Fibroblast of skin of left biceps (primary cell): ENCODE measurements around the gene RBM33.

Source experiments
- DNase-seq, 2 experiments: peaks; one replicate each; pipeline ENCODE4 v3.0.0-alpha.2; 2013; ENCODE audit warnings: low read depth in 2 of 2

RBM33 gene

GRCh38 chr7:155766966-155767916, 122.8 kb downstream of the RBM33 start:
- no peak for DNase-seq

GRCh38 chr7:155769701-155770100, 125.2 kb downstream of the RBM33 start:
- peak; percentile 23 to 37 for DNase-seq

- DNase-seq: no peak
These were observed 125.8 kb downstream of the RBM33 start for GRCh38 chr7:155770241-155770640.

GRCh38 chr7:155773531-155773930, 129.1 kb downstream of the RBM33 start:
- DNase-seq: no peak

- DNase-seq: no peak
These were observed 130.5 kb downstream of the RBM33 start for GRCh38 chr7:155774947-155775346.

- no peak for DNase-seq
These were observed 131.2 kb downstream of the RBM33 start for GRCh38 chr7:155775691-155776090.

GRCh38 chr7:155776606-155777005, 132.1 kb downstream of the RBM33 start:
- no peak for DNase-seq

- no peak for DNase-seq
These were observed 133.9 kb downstream of the RBM33 start for GRCh38 chr7:155778349-155778748.

GRCh38 chr7:155780884-155781283, 136.4 kb downstream of the RBM33 start:
- DNase-seq: no peak

GRCh38 chr7:155781433-155781832, 137.0 kb downstream of the RBM33 start:
- no peak for DNase-seq

GRCh38 chr7:155782466-155782865, 138.0 kb downstream of the RBM33 start:
- no peak for DNase-seq

GRCh38 chr7:155785536-155785935, 141.1 kb downstream of the RBM33 start:
- DNase-seq: no peak

- DNase-seq: no peak
These were observed 142.0 kb downstream of the RBM33 start for GRCh38 chr7:155786491-155786890.

GRCh38 chr7:155787171-155787851, 142.8 kb downstream of the RBM33 start:
- DNase-seq: no peak

- no peak for DNase-seq
These were observed 144.1 kb downstream of the RBM33 start for GRCh38 chr7:155788616-155789000.

- no peak for DNase-seq
These were observed 144.7 kb downstream of the RBM33 start for GRCh38 chr7:155789001-155789725.

- DNase-seq: no peak
These were observed 146.2 kb downstream of the RBM33 start for GRCh38 chr7:155790666-155791065.

- DNase-seq: no peak
These were observed 146.8 kb downstream of the RBM33 start for GRCh38 chr7:155791214-155791737.

GRCh38 chr7:155791836-155792235, 147.4 kb downstream of the RBM33 start:
- no peak for DNase-seq

GRCh38 chr7:155792315-155792960, 148.0 kb downstream of the RBM33 start:
- no peak for DNase-seq

- DNase-seq: no peak
These were observed 148.6 kb downstream of the RBM33 start for GRCh38 chr7:155792999-155793560.
